GM23338 (cell line): ENCODE results near the gene DNAJC22. TPM values are rescaled to one million over a fixed set of nuclear protein-coding genes. Genes with fewer than 3 reads are reported as not detected.

ENCODE experiments used
- ATAC-seq: fragments of 200-7000 bp; cut with Tn5 transposase; 3 replicates; pipeline ENCODE4 v1.9.1; 2020
- DNase-seq: peaks from one replicate; pipeline ENCODE4 v3.0.0-alpha.2; 2015; ENCODE audit warnings: low spot score
- H2AFZ ChIP-seq: fragments of 200-600 bp; sonication (generic); 2 replicates; pipeline ENCODE4 v1.8.0; 2016; ENCODE audit warnings: antibody characterized with exemption, mild to moderate bottlenecking, moderate library complexity
- H3F3A ChIP-seq: fragments of 200-600 bp; sonication (generic); replicated peaks from 2 replicates; pipeline ENCODE4 v1.8.0; 2017; ENCODE audit warnings: antibody characterized with exemption, mixed run types, low read depth
- H3K27ac ChIP-seq: fragments of 200-600 bp; sonication (generic); 2 replicates; pipeline ENCODE4 v1.6.1; 2016; ENCODE audit warnings: low read depth
- H3K27me3 ChIP-seq: fragments of 200-600 bp; sonication (generic); 2 replicates; pipeline ENCODE4 v1.8.0; 2016; ENCODE audit warnings: mild to moderate bottlenecking, mixed run types, moderate library complexity; ENCODE audit not compliant: insufficient read depth
- H3K36me3 ChIP-seq: fragments of 200-600 bp; sonication (generic); 2 replicates; pipeline ENCODE4 v1.8.0; 2016; ENCODE audit warnings: mild to moderate bottlenecking; ENCODE audit not compliant: insufficient read depth
- H3K4me1 ChIP-seq: fragments of 200-600 bp; sonication (generic); 2 replicates; pipeline ENCODE4 v1.8.0; 2016; ENCODE audit warnings: mild to moderate bottlenecking, moderate library complexity; ENCODE audit not compliant: insufficient read depth
- H3K4me2 ChIP-seq: fragments of 200-600 bp; sonication (generic); 2 replicates; pipeline ENCODE4 v1.7.1; 2017; ENCODE audit warnings: mixed run types
- H3K4me3 ChIP-seq: fragments of 200-600 bp; sonication (generic); 2 replicates; pipeline ENCODE4 v1.6.1; 2016; ENCODE audit warnings: mixed run types
- H3K79me2 ChIP-seq: fragments of 200-600 bp; sonication (generic); replicated peaks from 2 replicates; pipeline ENCODE4 v1.8.0; 2017; ENCODE audit warnings: mild to moderate bottlenecking; ENCODE audit not compliant: insufficient read depth
- H3K9me2 ChIP-seq: fragments of 200-600 bp; sonication (generic); 2 replicates; pipeline ENCODE4 v1.8.0; 2017; ENCODE audit not compliant: insufficient read depth
- H4K20me1 ChIP-seq: fragments of 200-600 bp; sonication (generic); replicated peaks from 2 replicates; pipeline ENCODE4 v1.8.0; 2017; ENCODE audit warnings: mild to moderate bottlenecking; ENCODE audit not compliant: insufficient read depth
- H3K27ac Mint-ChIP-seq: 2 replicates; pipeline ENCODE4 v1.8.0; 2020; ENCODE audit warnings: inconsistent platforms, mild to moderate bottlenecking, moderate library complexity, mixed read lengths
- H3K27me3 Mint-ChIP-seq: 3 replicates; pipeline ENCODE4 v1.8.0; 2022; ENCODE audit warnings: low read depth, mild to moderate bottlenecking, moderate library complexity, mixed read lengths, inconsistent platforms; ENCODE audit not compliant: insufficient read depth, poor library complexity
- H3K36me3 Mint-ChIP-seq: 3 replicates; pipeline ENCODE4 v1.8.0; 2021; ENCODE audit warnings: low read depth, mild to moderate bottlenecking, inconsistent platforms, moderate library complexity, mixed read lengths
- H3K4me1 Mint-ChIP-seq: 3 replicates; pipeline ENCODE4 v1.8.0; 2020; ENCODE audit warnings: mild to moderate bottlenecking, inconsistent platforms, mixed read lengths
- H3K4me3 Mint-ChIP-seq: 3 replicates; pipeline ENCODE4 v1.8.0; 2021; ENCODE audit warnings: moderate library complexity, mild to moderate bottlenecking, inconsistent platforms, mixed read lengths
- H3K9me3 Mint-ChIP-seq: 3 replicates; pipeline ENCODE4 v1.8.0; 2020; ENCODE audit warnings: moderate library complexity, mild to moderate bottlenecking, inconsistent platforms, mixed read lengths
- CREB1 ChIP-seq: fragments of 250-450 bp; sonication (Bioruptor Pico); IDR thresholded peaks from 2 replicates; pipeline ENCODE4 v1.5.0; 2020; ENCODE audit warnings: low read depth, mild to moderate bottlenecking, moderate library complexity
- CTCF ChIP-seq, 2 experiments: fragments of 200-600 bp in 1 of 2; sonication (generic) in 1 of 2; conservative IDR thresholded peaks; 2 replicates each; pipeline versions ENCODE4 v1.5.1 to v1.6.1; 2016 to 2017; ENCODE audit warnings: antibody characterized with exemption in 2 of 2, low read depth in 2 of 2, mild to moderate bottlenecking in 2 of 2, moderate library complexity in 1 of 2
- ETS1 ChIP-seq: IDR thresholded peaks from 2 replicates; pipeline ENCODE4 v1.6.1; 2016; ENCODE audit warnings: antibody characterized with exemption
- EZH2 ChIP-seq: fragments of 200-600 bp; sonication (generic); IDR thresholded peaks from one replicate; pipeline ENCODE4 v1.8.0; 2017; ENCODE audit warnings: antibody characterized with exemption, mild to moderate bottlenecking, low read depth; ENCODE audit not compliant: unreplicated experiment
- EZH2phosphoT487 ChIP-seq: fragments of 200-600 bp; sonication (generic); IDR thresholded peaks from one replicate; pipeline ENCODE4 v1.8.1; 2018; ENCODE audit warnings: antibody characterized with exemption; ENCODE audit not compliant: unreplicated experiment
- JUNB ChIP-seq: IDR thresholded peaks from one replicate; pipeline ENCODE4 v1.6.1; 2016; ENCODE audit warnings: antibody characterized with exemption; ENCODE audit not compliant: unreplicated experiment
- NANOG ChIP-seq: IDR thresholded peaks from 2 replicates; pipeline ENCODE4 v1.6.1; 2016; ENCODE audit warnings: antibody characterized with exemption, borderline replicate concordance
- POLR2AphosphoS5 ChIP-seq: IDR thresholded peaks from 2 replicates; pipeline ENCODE4 v1.6.1; 2016; ENCODE audit warnings: antibody characterized with exemption, low read depth
- ZNF114 ChIP-seq: fragments of 250-450 bp; sonication (Bioruptor Pico); IDR thresholded peaks from 2 replicates; pipeline ENCODE4 v1.5.0; 2020; ENCODE audit warnings: mild to moderate bottlenecking, moderate library complexity
- ZNF331 ChIP-seq: fragments of 250-450 bp; sonication (Bioruptor Pico); IDR thresholded peaks from 2 replicates; pipeline ENCODE4 v1.5.0; 2020; ENCODE audit warnings: low read depth, mild to moderate bottlenecking, moderate library complexity
- ZNF462 ChIP-seq: fragments of 250-450 bp; sonication (Bioruptor Pico); IDR thresholded peaks from 2 replicates; pipeline ENCODE4 v1.5.0; 2020; ENCODE audit warnings: mild to moderate bottlenecking, moderate library complexity
- polyA plus RNA-seq: library from polyadenylated mRNA; unstranded; fragments of >200 nt; fragmentation: Nextera tagmentation; extraction: Ambion mirVana; gene quantifications from 2 replicates; pipeline ENCODE4 v1.2.1, GENCODE V29; 2016
- total RNA-seq: library from RNA; depleted of rRNA; stranded (reverse); fragments of >200 nt; shearing (Covaris generic); gene quantifications from 2 replicates; pipeline ENCODE4 v1.2.3, GENCODE V29; 2014

Gene DNAJC22
- total and polyA plus RNA-seq, 2 experiments from 2014 or later = 0.10 TPM; not detected in 1

- TF ChIP-seq ETS1 = no peak
- no peak for TF ChIP-seq POLR2AphosphoS5
- TF ChIP-seq CTCF (conservative IDR thresholded peaks at IDR 0.05; ENCODE audit: low read depth in 2 of 2) = no peak
- TF ChIP-seq EZH2 = no peak
Observed at GRCh38 chr12:49325606-49326005, 21.1 kb upstream of the DNAJC22 start (continued).

GRCh38 chr12:49327368-49327767 lies 19.3 kb upstream of the DNAJC22 start:
- H3K4me3 ChIP-seq = no peak overlapping the region
- peaks cover 6% of the 10 kb centered on the region; the same call in 1 of the 2 replicates for H3K79me2 ChIP-seq
- Mint-ChIP-seq H3K4me1 (peaks cover 13% of the 10 kb centered on the region), H3K27ac (no peak overlapping the region), H3K9me3 (no peaks in the 10 kb centered on the region), H3K36me3 (peaks cover 59% of the 10 kb centered on the region), H3K27me3 (peaks cover 23% of the 10 kb centered on the region), H3K4me3 (no peak overlapping the region)
- peaks cover 14% of the 10 kb centered on the region for H3K27me3 ChIP-seq
- peaks cover 18% of the 10 kb centered on the region; the same call in 1 of the 2 replicates for H3K36me3 ChIP-seq
- ATAC-seq (no peak), DNase-seq (no peak)
- no peak overlapping the region for H2AFZ ChIP-seq
- no peaks in the 10 kb centered on the region; the same call in 1 of the 2 replicates for H4K20me1 ChIP-seq
- peaks cover 9% of the 10 kb centered on the region for H3F3A ChIP-seq
- H3K4me2 ChIP-seq = no peak overlapping the region
- peaks cover 12% of the 10 kb centered on the region; the same call in 1 of the 2 replicates for H3K4me1 ChIP-seq
- no peak overlapping the region for H3K27ac ChIP-seq
- no peaks in the 10 kb centered on the region for H3K9me2 ChIP-seq
- no peak for TF ChIP-seq ETS1
- TF ChIP-seq NANOG = no peak
- no peak for TF ChIP-seq ZNF462 (CRISPR knock-in tag)
- no peak for TF ChIP-seq POLR2AphosphoS5
- TF ChIP-seq ZNF114 (CRISPR knock-in tag) = no peak
- no peak for TF ChIP-seq JUNB
- no peak for TF ChIP-seq CREB1
- TF ChIP-seq CTCF (conservative IDR thresholded peaks at IDR 0.05; ENCODE audit: low read depth in 2 of 2) = no peak
- TF ChIP-seq EZH2 = no peak
- no peak for TF ChIP-seq EZH2phosphoT487
- TF ChIP-seq ZNF331 (CRISPR knock-in tag) = no peak
